SK-N-SH treated with all-trans-retinoic acid at 6 μM for 48 hours (cell line): ENCODE results near the gene PDIA5.

Source experiments
- ATAC-seq: fragments of 200-7000 bp; cut with Tn5 transposase; 3 replicates; pipeline ENCODE4 v1.9.1; 2020; ENCODE audit warnings: mild to moderate bottlenecking, moderate library complexity
- ARNTL ChIP-seq: fragments of 450-650 bp; formaldehyde crosslinking; IDR thresholded peaks from 2 replicates; pipeline ENCODE4 v1.5.0; 2020; ENCODE audit warnings: low read depth, mild to moderate bottlenecking, moderate library complexity, borderline replicate concordance
- BACH2 ChIP-seq: fragments of 250-450 bp; sonication (Bioruptor Pico); IDR thresholded peaks from 2 replicates; pipeline ENCODE4 v1.9.0; 2021; ENCODE audit warnings: mild to moderate bottlenecking, borderline replicate concordance
- CREB5 ChIP-seq: fragments of 250-450 bp; sonication (Bioruptor Pico); IDR thresholded peaks from 2 replicates; pipeline ENCODE4 v1.5.1; 2020; ENCODE audit warnings: low read depth, mild to moderate bottlenecking, moderate library complexity
- CSDC2 ChIP-seq: fragments of 250-450 bp; sonication (Bioruptor Pico); IDR thresholded peaks from 2 replicates; pipeline ENCODE4 v1.5.0; 2020; ENCODE audit warnings: mild to moderate bottlenecking, moderate library complexity
- ESRRG ChIP-seq: fragments of 250-450 bp; sonication (Bioruptor Pico); IDR thresholded peaks from 2 replicates; pipeline ENCODE4 v1.6.1; 2021; ENCODE audit warnings: mild to moderate bottlenecking
- GLIS3 ChIP-seq: fragments of 250-450 bp; sonication (Bioruptor Pico); IDR thresholded peaks from 2 replicates; pipeline ENCODE4 v1.5.0; 2020; ENCODE audit warnings: mild to moderate bottlenecking, moderate library complexity
- ISL1 ChIP-seq: fragments of 250-450 bp; sonication (Bioruptor Pico); IDR thresholded peaks from 2 replicates; pipeline ENCODE4 v2.1.2; 2022; ENCODE audit warnings: mild to moderate bottlenecking, moderate library complexity
- OSR1 ChIP-seq: fragments of 250-450 bp; sonication (Bioruptor Pico); IDR thresholded peaks from 2 replicates; pipeline ENCODE4 v1.8.0; 2022; ENCODE audit warnings: moderate library complexity, mild to moderate bottlenecking, inconsistent platforms
- PATZ1 ChIP-seq: fragments of 250-450 bp; sonication (Bioruptor Pico); IDR thresholded peaks from 2 replicates; pipeline ENCODE4 v1.8.0; 2020; ENCODE audit warnings: mild to moderate bottlenecking, moderate library complexity, borderline replicate concordance
- POU6F1 ChIP-seq: fragments of 250-450 bp; sonication (Bioruptor Pico); IDR thresholded peaks from 2 replicates; pipeline ENCODE4 v1.8.0; 2021; ENCODE audit warnings: low read depth, mild to moderate bottlenecking, moderate library complexity, borderline replicate concordance
- PPARA ChIP-seq: fragments of 250-450 bp; sonication (Bioruptor Pico); IDR thresholded peaks from 2 replicates; pipeline ENCODE4 v1.5.0; 2020; ENCODE audit warnings: mild to moderate bottlenecking, borderline replicate concordance
- RARB ChIP-seq: fragments of 250-450 bp; sonication (Bioruptor Pico); IDR thresholded peaks from 2 replicates; pipeline ENCODE4 v1.8.0; 2021; ENCODE audit warnings: mild to moderate bottlenecking, moderate library complexity
- SNAI2 ChIP-seq: fragments of 250-450 bp; sonication (Bioruptor Pico); IDR thresholded peaks from 2 replicates; pipeline ENCODE4 v1.5.0; 2020; ENCODE audit warnings: mild to moderate bottlenecking, moderate library complexity
- TCF4 ChIP-seq: fragments of 250-450 bp; sonication (Bioruptor Pico); IDR thresholded peaks from 2 replicates; pipeline ENCODE4 v1.8.0; 2021; ENCODE audit warnings: mild to moderate bottlenecking, moderate library complexity, borderline replicate concordance
- TOX ChIP-seq: fragments of 250-450 bp; sonication (Bioruptor Pico); IDR thresholded peaks from 2 replicates; pipeline ENCODE4 v1.8.0; 2021; ENCODE audit warnings: mild to moderate bottlenecking, moderate library complexity, borderline replicate concordance
- TSHZ2 ChIP-seq: fragments of 250-450 bp; sonication (Bioruptor Pico); IDR thresholded peaks from 2 replicates; pipeline ENCODE4 v1.5.0; 2020; ENCODE audit warnings: mild to moderate bottlenecking, moderate library complexity
- ZC3H10 ChIP-seq: fragments of 250-450 bp; sonication (Bioruptor Pico); IDR thresholded peaks from 2 replicates; pipeline ENCODE4 v1.5.1; 2021; ENCODE audit warnings: mild to moderate bottlenecking, moderate library complexity
- ZFP3 ChIP-seq: fragments of 250-450 bp; sonication (Bioruptor Pico); IDR thresholded peaks from 2 replicates; pipeline ENCODE4 v1.5.0; 2020; ENCODE audit warnings: mild to moderate bottlenecking, moderate library complexity
- ZFP30 ChIP-seq: fragments of 450-650 bp; formaldehyde crosslinking; IDR thresholded peaks from 2 replicates; pipeline ENCODE4 v1.5.0; 2022; ENCODE audit warnings: mild to moderate bottlenecking, moderate library complexity
- ZNF565 ChIP-seq: fragments of 450-650 bp; formaldehyde crosslinking; conservative IDR thresholded peaks from 2 replicates; pipeline ENCODE4 v1.5.0; 2020; ENCODE audit warnings: low read depth, mild to moderate bottlenecking, moderate library complexity
- ZNF70 ChIP-seq: fragments of 450-650 bp; formaldehyde crosslinking; IDR thresholded peaks from 2 replicates; pipeline ENCODE4 v1.5.0; 2020; ENCODE audit warnings: mild to moderate bottlenecking, moderate library complexity
- ZNF8 ChIP-seq: fragments of 450-650 bp; formaldehyde crosslinking; IDR thresholded peaks from 2 replicates; pipeline ENCODE4 v1.5.0; 2020; ENCODE audit warnings: mild to moderate bottlenecking, moderate library complexity
- TF ChIP-seq, protein P1 (sequence below): fragments of 250-450 bp; sonication (Bioruptor Pico); IDR thresholded peaks from 2 replicates; pipeline ENCODE4 v1.5.1; 2021; ENCODE audit warnings: mild to moderate bottlenecking, moderate library complexity

PDIA5 gene

DNA sequence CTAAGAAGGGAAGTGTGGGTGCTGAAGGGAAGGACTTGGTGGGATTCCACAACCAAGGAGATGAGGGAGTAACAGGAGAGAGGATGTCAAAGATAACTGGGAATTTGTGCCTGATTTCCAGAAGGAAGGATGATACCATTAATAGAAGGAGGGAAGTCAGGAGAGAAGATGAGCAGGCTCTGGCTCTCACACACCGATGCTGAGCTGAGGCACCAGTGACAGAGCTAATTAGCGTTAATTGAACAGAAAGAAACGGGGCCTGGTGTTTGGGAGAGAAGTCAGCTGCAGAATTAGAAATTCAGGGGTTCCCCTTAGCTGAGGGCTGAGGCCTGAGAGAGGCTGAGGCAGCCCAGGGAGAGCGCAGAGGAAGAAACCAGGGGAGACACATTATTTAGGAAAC lies 11.9 kb upstream of the PDIA5 start:
- no peak for ATAC-seq
- no peak for TF ChIP-seq ARNTL
- TF ChIP-seq OSR1 (CRISPR knock-in tag) = no peak
- TF ChIP-seq TOX (CRISPR knock-in tag) = no peak
- TF ChIP-seq, all 23 proteins: peak for 0

DNA sequence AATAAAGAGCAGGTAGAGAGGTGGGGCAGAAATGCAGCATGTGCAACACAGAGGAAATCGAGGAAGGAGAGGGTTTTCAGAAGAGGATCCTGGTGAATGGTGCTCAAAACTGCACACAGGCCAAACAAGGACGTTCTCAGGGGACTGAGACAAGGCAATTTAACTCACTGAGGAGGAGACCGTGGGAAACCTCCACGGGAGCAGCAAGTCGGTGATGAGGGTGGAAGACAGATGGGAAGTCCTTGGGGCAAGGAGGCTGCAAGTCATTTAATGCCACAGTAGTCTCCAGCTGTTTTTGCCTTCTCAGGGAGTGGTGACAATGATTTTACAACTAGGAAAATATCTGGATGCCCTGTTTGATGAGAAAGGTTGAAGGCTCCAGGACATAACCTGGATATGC lies 11.5 kb upstream of the PDIA5 start:
- no peak for TF ChIP-seq TOX (CRISPR knock-in tag)
- no peak for TF ChIP-seq GLIS3 (CRISPR knock-in tag)
- TF ChIP-seq PPARA (CRISPR knock-in tag) = no peak
- TF ChIP-seq ZNF565 (CRISPR knock-in tag) = no peak
- TF ChIP-seq ESRRG (CRISPR knock-in tag) = no peak
- no peak for TF ChIP-seq ZFP3 (CRISPR knock-in tag)
- TF ChIP-seq TSHZ2 = no peak
- no peak for TF ChIP-seq CREB5 (CRISPR knock-in tag)
- no peak for TF ChIP-seq BACH2 (CRISPR knock-in tag)
- no peak for TF ChIP-seq TCF4 (CRISPR knock-in tag)
- TF ChIP-seq RARB = no peak
- TF ChIP-seq, protein P1, sequence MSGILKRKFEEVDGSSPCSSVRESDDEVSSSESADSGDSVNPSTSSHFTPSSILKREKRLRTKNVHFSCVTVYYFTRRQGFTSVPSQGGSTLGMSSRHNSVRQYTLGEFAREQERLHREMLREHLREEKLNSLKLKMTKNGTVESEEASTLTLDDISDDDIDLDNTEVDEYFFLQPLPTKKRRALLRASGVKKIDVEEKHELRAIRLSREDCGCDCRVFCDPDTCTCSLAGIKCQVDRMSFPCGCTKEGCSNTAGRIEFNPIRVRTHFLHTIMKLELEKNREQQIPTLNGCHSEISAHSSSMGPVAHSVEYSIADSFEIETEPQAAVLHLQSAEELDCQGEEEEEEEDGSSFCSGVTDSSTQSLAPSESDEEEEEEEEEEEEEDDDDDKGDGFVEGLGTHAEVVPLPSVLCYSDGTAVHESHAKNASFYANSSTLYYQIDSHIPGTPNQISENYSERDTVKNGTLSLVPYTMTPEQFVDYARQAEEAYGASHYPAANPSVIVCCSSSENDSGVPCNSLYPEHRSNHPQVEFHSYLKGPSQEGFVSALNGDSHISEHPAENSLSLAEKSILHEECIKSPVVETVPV (CRISPR knock-in tag) = no peak
- no peak for TF ChIP-seq ZNF8 (CRISPR knock-in tag)
- ATAC-seq = no peak

DNA sequence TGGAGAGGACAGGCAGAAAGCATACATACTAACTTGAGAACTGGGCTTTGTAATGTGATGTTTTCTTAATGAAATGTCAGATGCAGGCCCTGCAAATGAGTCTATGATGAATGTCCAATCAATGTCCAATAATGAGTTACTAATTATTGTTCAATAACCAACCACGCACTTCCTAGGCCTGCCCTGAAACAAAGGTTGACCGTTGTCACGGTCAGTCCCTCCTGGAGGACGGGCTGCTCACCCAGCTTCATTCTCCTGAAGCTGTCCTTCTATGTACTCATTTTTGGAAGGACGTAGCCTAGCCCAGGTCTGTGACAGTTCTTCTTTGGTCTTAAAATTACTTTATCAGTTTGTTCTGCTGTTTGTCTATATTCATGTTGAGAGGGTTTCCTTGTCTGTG lies 8.3 kb upstream of the PDIA5 start:
- TF ChIP-seq BACH2 (CRISPR knock-in tag) (no peak), TOX (CRISPR knock-in tag) (no peak), ISL1 (CRISPR knock-in tag) (no peak), SNAI2 (CRISPR knock-in tag) (no peak), ARNTL (no peak), ZFP30 (no peak), ZNF70 (CRISPR knock-in tag) (no peak), ZC3H10 (CRISPR knock-in tag) (no peak), CSDC2 (CRISPR knock-in tag) (no peak), POU6F1 (CRISPR knock-in tag) (no peak), ZNF565 (CRISPR knock-in tag) (no peak), RARB (no peak), PPARA (CRISPR knock-in tag) (no peak), PATZ1 (no peak), CREB5 (CRISPR knock-in tag) (no peak), GLIS3 (CRISPR knock-in tag) (no peak)
- TF ChIP-seq, protein P1 (CRISPR knock-in tag) = no peak
- ATAC-seq = no peak
